GM19351 (cell line): ENCODE measurements around the gene CKS1B.

Experiments
- ATAC-seq: cut with Tn5 transposase; IDR thresholded peaks from one replicate; pipeline ENCODE4 v1.9.1; 2021; ENCODE audit warnings: mild to moderate bottlenecking, moderate library complexity; ENCODE audit not compliant: unreplicated experiment

Gene CKS1B

DNA sequence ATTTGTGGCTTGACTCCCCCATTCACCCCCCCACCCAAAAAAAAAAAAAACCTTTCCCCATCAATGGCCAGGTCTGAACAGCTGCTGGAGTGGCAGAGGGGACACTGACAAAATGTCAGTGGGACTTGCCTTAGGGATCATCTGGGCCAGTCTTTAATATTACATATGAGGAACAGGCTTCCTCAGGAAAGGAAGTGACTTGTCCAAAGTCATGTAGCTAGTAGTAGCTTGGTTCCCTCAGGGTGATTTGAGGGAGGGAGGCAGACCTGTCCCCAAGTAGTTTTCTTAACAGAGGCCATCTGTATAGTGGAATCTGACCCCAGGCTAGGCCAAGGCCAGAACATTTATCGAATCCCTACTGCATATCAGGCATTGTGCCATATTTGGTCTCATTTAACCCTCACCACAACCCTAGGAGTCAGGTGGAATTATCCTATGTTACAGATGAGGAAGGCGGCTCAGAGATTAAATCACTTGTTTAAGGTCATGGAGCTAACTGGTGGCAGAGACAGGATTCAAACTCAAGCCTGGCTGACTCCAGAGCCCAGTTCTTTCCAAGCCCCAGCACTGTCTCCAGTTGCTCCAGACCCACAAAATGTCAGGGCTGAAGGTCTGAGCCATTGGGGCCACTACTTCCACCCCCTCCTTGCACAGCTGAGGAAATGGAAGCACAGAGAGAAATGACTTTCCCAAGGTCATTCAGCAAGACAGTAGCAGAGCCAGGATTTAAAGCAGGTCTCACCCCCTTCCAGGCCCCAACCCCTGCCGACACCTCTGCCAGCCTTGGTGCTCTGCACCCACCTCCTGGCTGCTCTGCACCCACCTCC, 38.5 kb downstream of the CKS1B start:
- no peak for ATAC-seq

DNA sequence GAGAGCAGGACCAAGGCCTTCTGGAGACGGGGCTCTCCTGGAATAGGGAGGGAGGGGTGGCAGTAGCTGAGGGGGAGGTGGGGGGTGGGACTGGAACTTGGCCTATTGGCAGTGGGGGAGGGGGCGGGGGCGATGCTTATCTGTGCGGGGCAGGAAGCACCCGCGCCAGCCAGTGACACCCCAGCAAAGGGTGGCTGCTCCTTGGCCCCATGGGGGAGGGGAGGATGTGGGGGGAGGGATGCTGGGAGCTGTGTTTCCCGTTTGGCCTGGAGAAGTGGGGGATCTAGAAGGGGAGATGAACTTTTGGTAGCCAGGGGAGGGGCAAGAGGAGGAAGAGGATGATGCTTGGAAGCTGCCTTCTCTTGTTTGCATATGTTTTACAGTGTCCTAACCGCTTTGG, 39.2 kb downstream of the CKS1B start:
- no peak for ATAC-seq

DNA sequence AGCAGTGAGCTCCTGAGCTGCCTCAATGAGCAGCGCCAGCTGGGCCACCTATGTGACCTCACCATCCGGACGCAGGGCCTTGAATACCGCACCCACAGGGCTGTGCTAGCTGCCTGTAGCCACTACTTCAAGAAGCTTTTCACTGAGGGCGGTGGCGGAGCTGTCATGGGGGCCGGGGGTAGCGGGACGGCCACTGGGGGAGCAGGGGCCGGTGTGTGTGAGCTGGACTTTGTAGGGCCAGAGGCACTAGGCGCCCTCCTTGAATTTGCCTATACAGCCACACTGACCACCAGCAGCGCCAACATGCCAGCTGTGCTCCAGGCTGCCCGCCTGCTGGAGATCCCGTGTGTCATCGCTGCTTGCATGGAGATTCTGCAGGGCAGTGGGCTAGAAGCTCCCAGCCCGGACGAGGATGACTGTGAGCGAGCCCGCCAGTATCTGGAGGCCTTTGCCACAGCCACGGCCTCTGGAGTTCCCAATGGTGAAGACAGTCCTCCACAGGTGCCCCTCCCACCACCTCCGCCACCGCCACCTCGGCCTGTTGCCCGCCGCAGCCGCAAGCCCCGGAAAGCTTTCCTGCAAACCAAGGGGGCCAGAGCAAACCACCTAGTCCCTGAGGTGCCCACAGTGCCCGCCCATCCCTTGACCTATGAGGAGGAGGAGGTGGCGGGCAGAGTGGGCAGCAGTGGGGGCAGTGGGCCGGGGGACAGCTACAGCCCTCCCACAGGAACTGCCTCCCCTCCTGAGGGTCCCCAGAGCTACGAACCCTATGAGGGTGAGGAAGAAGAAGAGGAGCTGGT, 40.4 kb downstream of the CKS1B start:
- ATAC-seq, result no peak

DNA sequence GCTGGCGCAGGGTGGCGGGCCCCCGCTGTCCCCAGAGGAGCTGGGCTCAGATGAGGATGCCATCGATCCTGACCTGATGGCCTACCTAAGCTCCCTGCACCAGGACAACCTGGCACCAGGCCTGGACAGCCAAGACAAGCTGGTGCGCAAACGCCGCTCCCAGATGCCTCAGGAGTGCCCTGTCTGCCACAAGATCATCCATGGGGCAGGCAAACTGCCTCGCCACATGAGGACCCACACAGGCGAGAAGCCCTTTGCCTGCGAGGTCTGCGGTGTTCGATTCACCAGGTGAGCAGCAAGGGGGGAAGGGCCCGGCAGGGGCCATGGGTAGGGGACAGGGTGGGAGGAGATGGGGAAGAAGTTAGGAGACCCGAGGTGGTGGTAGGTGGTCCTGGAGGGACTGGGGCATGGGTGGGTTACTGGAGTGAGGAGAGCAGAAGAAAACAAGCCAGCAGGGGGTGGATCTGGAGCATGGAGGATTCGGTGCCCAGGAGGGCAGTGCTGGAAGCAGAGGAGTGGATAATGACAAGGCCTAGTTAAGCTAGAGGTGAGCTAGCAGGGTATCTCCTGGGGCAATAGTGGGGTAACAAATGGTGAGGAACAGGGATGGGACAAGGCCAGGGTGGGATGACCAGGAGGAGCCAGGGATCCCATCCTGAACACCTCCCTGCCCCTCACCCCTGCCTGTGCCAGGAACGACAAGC, 41.2 kb downstream of the CKS1B start:
- ATAC-seq, result no peak

DNA sequence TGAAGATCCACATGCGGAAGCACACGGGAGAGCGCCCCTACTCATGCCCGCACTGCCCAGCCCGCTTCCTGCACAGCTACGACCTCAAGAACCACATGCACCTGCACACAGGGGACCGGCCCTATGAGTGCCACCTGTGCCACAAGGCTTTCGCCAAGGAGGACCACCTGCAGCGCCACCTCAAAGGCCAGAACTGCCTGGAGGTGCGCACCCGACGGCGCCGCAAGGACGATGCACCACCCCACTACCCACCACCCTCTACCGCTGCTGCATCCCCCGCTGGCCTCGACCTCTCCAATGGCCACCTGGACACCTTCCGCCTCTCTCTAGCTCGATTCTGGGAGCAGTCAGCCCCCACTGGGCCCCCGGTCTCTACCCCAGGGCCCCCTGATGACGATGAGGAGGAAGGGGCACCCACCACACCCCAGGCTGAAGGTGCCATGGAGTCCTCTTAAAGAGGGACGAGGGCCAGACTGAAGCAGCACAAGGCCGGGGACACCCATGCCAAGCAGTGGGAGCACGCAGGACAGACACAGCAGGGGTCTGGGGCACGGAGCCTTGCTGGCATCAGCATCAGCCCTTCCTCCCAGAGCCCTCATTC, 41.9 kb downstream of the CKS1B start:
- ATAC-seq, result no peak

DNA sequence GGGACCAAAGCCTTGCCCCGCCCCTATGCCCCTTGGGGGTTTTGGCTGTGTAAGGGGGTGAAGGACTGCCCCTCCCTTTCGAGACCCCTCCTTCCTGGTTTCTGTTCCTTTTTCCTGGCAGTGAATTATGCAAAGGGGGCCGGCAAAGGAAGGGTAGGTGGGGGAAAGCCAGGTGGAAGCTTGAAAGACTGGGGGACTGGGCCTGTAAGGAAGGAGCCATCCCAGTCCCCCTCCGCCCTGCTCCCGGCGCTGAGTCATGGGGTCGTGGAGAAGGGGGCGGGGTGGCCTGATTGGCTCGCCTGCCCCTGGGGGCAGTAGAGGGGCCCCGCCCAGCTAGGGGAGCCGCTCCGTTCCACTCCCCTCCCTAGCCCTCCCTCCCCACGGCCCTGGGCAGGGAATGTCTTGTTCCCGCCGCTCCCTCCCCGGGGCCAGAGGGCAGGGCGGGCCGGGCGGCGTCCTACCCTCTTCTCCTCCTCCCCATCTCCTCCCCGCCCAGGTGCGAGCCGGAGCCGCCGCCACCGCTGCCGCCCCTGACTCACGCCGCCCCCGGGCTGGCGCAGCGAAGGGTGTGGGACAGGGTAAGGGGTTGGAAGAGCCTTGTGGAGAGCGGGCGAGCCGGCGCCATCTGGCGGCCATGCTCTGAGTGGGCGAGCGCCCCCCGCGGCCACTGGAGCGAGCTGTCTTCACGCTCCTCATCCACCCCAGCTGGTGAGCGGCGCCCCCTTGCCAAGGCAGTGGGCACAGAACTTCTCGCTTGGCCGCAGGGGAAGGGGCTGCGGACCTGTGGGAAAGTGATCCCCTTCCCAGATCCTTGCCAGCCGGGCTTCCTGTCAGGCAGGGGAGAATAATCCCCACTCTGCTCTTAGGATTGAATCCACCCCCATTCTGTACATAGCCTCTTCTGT, 42.8 kb downstream of the CKS1B start:
- ATAC-seq, result peak; percentile 90

DNA sequence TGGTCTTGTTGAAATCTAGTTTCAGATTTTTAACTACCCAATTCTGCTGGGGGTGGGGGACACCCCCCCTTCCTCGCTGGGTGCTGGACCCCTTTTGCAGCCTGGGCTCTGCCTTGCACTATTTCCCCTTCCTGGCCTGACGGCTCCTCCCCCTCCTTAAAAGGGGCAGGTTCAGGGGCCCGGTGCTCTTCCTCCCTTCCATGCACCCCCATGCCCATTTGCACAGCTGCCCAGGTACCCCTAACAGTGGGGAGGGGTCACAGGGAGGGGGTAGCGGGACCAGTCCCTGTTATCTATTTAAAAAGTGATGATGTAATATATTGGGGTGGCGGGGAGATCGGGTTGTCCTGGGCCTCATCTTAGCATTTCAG, 43.5 kb downstream of the CKS1B start:
- ATAC-seq, result peak; percentile 17

DNA sequence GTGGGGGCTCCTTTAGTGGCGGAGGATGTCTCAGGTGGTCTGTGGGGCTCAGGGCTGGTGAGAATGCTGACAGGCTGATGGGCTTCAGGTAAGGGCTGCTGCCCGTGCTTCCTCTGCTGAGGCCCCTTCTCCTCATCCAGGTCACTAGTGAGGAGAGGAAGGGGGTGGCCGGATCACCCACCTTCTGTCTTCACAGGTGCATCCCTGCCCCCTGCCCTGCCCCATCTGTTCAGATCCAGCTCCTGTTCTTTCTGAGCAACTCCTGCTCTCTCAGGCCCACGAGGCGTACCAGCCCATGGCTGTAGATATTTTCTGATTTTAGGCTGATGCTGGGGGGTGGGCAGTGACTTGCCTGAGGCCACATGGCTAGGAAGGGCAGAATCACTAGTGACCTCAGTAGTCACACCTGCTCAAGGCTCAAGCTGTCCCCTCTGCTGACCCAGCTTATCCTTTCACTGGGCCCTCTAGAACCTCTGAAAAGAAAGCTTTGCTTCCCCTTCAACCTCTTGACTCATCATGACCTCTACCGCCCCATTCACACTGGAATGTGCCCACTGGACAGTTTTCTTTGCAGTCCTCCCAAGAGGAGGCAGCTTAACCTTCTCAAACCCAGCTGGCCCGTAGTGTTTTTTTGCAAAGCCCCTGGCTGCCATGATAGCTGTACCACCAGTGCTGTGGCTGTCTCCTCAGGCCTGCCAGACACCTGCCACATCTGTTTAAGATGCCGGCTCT, 44.3 kb downstream of the CKS1B start:
- ATAC-seq, result no peak

DNA sequence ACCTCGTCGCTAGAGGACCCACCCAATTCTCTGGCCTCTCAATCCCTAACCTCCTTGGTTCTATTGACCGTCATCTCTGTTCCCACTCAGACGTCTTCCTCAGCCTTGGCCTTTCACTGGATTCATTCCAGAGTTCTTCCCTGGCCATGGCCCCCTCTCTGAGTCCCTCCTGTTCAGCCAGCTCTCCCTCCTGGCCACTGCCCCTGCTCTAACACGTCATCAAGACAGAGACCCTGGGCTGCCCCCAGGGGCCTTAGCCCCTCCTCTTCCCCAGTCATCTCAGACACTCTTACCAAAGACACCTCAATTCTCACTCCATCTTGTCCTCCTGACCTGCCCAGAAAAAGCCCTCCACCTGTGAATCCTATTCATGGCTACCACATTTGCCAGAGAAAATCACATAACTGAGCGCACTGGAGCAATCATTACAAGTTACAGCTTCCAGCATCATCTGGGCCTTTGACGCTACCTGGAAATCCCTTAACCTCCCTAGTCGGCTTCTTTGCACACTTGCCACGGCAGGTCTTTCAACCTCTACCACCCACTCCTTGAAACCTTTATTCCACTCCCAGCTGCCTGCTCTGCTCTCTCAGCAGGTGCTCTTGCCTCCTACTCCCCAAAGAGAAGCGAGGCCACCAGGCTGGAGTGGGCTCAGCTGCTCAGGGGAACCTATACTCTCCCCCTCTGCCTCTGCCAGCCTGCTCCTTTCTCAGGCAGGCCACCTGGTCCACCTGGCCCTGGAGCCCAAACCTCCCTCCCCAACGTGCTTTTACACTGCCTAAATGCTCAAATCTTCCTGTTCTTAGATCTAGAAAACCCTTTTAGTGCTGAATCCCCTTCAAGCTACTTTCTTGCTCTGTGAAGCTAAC, 45.1 kb downstream of the CKS1B start:
- ATAC-seq, result no peak

DNA sequence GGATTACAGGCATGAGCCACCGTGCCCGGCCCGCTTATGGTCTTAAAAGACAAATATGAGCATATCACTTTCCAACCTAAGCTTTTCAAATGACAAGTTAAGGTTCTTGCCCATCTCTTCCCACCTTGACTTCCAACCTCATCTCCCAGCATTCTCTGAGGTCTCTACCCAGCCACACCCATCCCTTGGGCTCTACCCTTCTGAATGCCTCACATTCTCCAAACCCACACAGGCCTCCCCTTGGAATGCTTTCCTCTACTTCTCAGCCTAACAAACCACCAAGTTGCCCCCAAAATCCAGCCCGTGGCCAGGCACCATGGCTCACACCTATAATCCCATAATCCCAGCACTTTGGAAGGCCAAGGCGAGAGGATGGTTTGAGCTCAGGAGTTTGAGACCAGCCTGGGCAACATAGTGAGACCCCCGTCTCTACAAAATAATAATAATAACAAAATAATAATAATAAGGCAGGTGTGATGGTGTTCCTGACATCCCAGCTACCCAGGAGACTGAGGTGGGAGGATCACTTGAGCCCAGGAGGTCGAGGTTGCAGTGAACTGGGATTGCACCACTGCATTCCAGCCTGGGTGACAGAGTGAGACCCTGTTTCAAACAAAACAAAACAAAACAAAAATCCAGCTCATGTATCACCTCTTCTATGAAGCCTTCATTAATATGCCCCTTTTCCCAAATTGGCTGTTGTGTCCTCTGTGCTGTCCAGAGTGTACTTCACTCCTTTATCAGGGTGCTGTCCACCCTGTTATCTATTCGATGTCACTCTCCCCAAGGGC, 47.9 kb downstream of the CKS1B start:
- ATAC-seq, result no peak

DNA sequence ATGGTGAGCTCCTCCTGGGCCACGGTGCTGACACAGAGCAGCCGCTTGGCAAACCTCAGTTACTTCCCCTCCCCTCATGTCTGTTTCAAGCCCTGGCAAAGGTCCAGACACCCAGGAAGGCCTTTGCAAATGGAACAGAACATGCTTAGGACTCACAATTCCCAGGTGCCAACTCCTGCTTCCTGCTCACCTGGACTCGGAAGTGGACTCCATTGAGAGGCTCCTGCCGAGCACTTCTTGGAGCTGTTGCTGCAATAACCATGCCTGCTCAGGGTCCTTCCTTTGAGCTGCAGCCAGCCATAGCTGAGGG, 48.4 kb downstream of the CKS1B start:
- ATAC-seq, result no peak

DNA sequence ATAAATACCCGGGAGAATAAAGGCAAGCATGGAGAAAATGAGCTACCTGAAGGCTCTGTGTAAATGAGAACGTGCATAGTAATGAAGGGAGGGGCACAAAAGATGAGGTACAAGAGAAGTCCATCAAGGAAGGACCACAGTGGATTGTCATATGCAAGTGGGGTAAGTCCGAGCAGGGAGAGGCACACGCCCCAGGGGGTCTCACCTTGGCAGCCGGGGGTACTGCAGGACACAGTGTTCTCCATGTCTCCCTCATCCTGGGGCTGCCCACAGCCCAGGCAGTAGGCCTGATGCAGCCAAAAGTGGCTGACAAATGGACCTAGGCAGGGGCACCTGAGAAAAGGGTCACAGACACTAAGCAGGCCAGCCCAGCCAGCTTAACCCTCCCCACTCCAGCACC, 49.1 kb downstream of the CKS1B start:
- ATAC-seq, result no peak

DNA sequence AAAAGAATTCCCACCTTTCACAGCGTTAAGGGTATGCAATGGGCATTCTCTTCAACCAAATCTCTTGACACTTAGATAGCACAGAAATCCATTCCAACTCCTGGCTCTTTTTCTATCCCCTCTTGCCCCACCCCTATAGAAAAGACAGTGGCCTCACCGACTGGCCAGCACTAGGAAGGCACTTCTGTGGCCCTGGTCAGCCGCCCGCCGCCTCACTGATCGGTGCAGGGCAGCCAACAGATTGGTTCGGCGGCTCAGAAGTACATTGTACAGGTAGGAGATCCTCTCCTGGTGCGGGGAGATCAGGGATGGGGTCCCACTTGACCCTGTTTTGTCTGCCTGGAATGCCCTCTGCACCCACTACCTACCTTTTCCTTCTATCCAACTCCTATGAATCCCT, 49.8 kb downstream of the CKS1B start:
- ATAC-seq, result no peak

DNA sequence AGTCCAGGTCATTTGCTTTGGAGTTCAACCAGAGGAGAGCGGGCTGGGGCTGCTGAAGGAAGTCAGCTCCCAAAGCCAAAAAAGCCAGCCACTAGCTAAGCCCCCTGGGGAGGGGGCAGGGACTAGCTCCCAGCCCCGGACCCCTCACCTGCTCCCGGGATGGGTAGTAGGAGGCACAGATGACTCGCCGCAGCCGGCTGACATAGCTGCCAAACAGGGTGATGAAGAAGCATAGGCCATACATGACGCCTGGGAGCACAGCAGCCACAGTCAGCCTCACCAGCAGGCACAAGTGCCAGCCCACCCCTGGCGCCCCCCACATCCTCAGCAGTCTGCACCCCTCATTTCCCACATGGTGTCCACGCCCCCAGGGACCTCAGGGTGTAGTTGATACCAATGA, 51.7 kb downstream of the CKS1B start:
- ATAC-seq, result no peak

DNA sequence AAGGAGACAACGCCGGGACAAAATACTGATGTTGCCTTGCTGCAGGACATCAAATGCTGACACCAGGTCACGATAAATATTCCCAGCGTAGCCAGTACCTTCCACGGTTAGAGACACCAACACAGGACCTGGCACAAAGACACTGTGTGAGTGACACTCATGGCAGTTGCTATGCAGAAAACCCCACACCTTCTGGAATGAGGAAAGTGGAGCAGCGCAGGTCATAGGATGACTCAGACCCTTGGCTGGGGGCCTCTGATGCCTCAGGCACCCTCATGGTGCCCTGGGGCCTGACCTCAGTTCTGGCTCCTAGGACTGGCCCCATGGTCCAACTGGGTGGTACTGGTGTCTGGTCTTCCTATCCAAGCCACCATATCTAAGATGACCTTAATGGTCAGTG, 52.1 kb downstream of the CKS1B start:
- ATAC-seq, result no peak
